Right cardiac atrium (tissue), 5 donors: ENCODE data around the gene DHRS3. TPM values are rescaled to one million over a fixed set of nuclear protein-coding genes. Genes with fewer than 3 reads are reported as not detected.

Experiments
- ATAC-seq, 2 donors: fragments of 200-7000 bp; cut with Tn5 transposase; one replicate each; pipeline versions ENCODE4 v1.8.0 to v1.9.1; 2020; ENCODE audit warnings: moderate library complexity in 2 of 2, mild to moderate bottlenecking in 1 of 2
- DNase-seq, 3 donors: peaks; one replicate each; pipeline ENCODE4 v3.0.0-alpha.2; 2020
- H3K27ac ChIP-seq: one replicate; pipeline ENCODE4 v1.5.1; 2013; ENCODE audit warnings: mild to moderate bottlenecking, low read length, control low read depth, moderate library complexity
- H3K27me3 ChIP-seq: one replicate; pipeline ENCODE4 v1.6.1; 2013; ENCODE audit not compliant: control insufficient read depth, insufficient read depth
- H3K4me1 ChIP-seq: one replicate; pipeline ENCODE4 v1.6.1; 2013; ENCODE audit warnings: low read length; ENCODE audit not compliant: control insufficient read depth, insufficient read depth
- H3K4me3 ChIP-seq: one replicate; pipeline ENCODE4 v1.5.1; 2013; ENCODE audit warnings: low read length, control low read depth
- H3K9me3 ChIP-seq: one replicate; pipeline ENCODE4 v1.6.1; 2013; ENCODE audit warnings: low read length; ENCODE audit not compliant: control insufficient read depth
- WGBS: extraction: QIAGEN DNeasy Blood & Tissue Kit; methylation state at CpG from one replicate; pipeline ENCODE4 v1.1.7; 2013; 5-methylcytosine and 5-hydroxymethylcytosine counted together
- intact Hi-C, 4 donors: fragments of 100-400 bp; cut with DNase I; formaldehyde crosslinking; loops; one replicate each; pipeline versions ENCODE4 v1.11.0 to v1.14.0; 2022 to 2023
- polyA plus RNA-seq: library from polyadenylated mRNA; stranded (reverse); fragments of 200-250 nt; gene quantifications from one replicate; pipeline ENCODE4 v1.2.3, GENCODE V29; 2013
- total RNA-seq, 4 donors: library from RNA; stranded (reverse); fragmentation: NEBNext Ultra II Directional; extraction: Animal tissue kit (Norgen Biotek cat#: 25700); gene quantifications; one replicate each; pipeline ENCODE4 v1.2.1, GENCODE V29; 2021
- donor health status: healthy with polysubstance abuse.
- donor health status: DM: no; HTN: yes; CAD: no.
- donor health status: DM: no; HTN: no; CAD: no.
- donor health status: DM: no; HTN: yes; CAD: no; lungs with severe emphysema.
- donor health status: DM: yes; HTN: yes; CAD: no.

The DHRS3 gene
- total and polyA plus RNA-seq, 5 donors = 53.6 to 97.0 (median 83.3) TPM

- H3K9me3 ChIP-seq = no peaks in the 10 kb centered on the region
- H3K27me3 ChIP-seq = no peaks in the 10 kb centered on the region
- DNase-seq (peak in 2 of 3 donors; percentile 84), ATAC-seq (peak; percentile 7 to 20)
- peaks cover 9% of the 10 kb centered on the region for H3K4me1 ChIP-seq
- intact Hi-C loops = loop anchor here in 3 of 4 donors (5.0 to 10.0 kb wide), 5 partner anchors 60 to 210 kb away; no protein-coding TSS in a partner anchor
- H3K4me3 ChIP-seq = peak overlapping the region; percentile 78
- peak overlapping the region; percentile 98 for H3K27ac ChIP-seq
- 3% methylated on average over 53 of the region's 53 CpGs for WGBS
Measured at GRCh38 chr1:12616709-12617373, 1.2 kb downstream of the DHRS3 start.

DNA sequence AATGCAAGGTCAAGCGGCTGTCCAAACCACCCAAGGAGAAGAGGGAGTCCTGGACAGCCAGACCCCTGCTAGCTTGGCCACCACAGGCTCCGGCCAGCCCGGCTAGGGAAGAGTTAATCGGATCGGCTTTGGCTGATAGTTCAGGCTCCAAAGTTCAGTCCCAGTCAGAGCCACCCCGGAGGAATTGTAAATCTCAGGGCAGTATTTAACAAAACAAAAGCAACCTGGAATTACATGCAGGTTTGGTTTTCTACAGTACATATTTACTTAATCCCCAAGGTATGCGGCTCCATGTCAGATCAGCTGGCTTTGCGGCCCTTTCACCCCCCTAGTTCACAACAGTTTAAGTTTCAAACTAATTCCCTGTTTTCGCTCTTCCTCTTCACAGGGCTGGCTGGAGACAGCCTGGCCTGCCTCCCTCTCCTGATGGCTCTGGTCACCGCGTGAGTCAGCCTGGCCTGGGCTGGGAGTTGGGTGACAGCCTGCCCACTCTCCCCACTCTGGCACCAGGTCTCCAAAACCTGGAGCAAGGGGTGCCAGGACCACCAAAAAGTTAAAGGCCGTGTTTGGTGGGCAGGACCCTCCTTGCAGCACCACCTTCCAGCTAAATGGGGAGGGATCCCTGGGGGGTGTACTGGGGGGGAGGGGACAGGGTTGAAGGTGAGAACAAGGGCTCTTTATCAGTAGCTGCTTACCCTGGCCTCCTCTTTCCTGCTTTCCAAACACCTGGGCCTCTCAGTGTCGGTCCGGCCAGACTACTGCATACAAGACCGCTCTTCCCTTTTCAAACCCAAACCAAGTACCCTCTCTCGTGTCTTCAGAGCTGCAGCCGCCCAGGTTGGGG lies 1.9 kb downstream of the DHRS3 start:
- intact Hi-C loops = loop anchor here in 3 of 4 donors (5.0 to 10.0 kb wide), 5 partner anchors 59 to 209 kb away; no protein-coding TSS in a partner anchor
- Histone ChIP-seq H3K4me1 (peaks cover 7% of the 10 kb centered on the region), H3K4me3 (peak overlapping the region; percentile 78), H3K27ac (peak overlapping the region; percentile 98), H3K27me3 (no peaks in the 10 kb centered on the region), H3K9me3 (no peaks in the 10 kb centered on the region)
- peak; percentile 61 to 71 for ATAC-seq
- WGBS = 7% methylated on average over 17 of the region's 17 CpGs
- DNase-seq = peak; percentile 77 to 89 (median 87)

- intact Hi-C loops = loop anchor here in 3 of 4 donors (5.0 to 10.0 kb wide), 5 partner anchors 58 to 208 kb away; no protein-coding TSS in a partner anchor
- WGBS = 10% methylated on average over 12 of the region's 12 CpGs
- H3K27me3 ChIP-seq = no peaks in the 10 kb centered on the region
- peak overlapping the region; percentile 98 for H3K27ac ChIP-seq
- H3K4me1 ChIP-seq = peaks cover 9% of the 10 kb centered on the region
- no peak for ATAC-seq
- no peaks in the 10 kb centered on the region for H3K9me3 ChIP-seq
- H3K4me3 ChIP-seq = peak overlapping the region; percentile 78
- DNase-seq = peak in 1 of 3 donors; percentile 60
Measured at GRCh38 chr1:12615159-12615864, 2.7 kb downstream of the DHRS3 start.

DNA sequence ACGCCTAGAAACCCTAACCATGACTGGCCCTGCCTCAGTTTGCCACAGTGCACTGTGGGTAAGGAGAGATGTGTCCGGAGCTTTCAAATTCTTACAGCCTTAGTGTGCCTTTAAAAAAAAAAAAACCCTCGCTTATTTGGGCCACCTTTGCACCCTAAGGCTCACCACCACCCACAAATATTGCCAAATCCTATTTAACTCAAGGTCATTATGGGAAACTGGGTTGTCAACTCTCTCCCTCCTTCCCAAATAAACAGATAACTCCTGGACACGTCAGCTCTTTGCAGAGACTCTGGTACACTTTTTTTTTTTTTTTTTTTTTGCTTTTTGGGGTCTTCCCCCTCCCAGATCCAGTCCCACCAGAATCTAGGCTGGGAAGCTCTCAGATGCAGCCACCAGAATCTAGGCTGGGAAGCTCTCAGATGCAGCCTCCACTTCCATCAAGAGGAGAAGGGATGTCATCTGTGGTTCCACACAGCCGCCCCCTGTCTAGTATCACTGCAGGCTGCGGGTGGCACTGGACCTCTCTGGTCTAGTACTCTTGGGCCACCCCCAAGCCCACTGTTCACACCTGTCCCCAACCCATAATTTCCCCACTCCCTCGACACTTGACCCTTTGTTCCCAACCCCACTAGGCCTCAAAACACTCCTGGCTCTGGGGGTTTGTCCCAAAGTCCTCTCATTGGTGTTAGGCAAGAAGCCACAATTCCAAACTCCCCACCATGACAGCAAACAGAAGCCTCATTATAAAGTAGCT lies 3.4 kb downstream of the DHRS3 start:
- intact Hi-C loops = loop anchor here in 3 of 4 donors (5.0 to 10.0 kb wide), 5 partner anchors 57 to 207 kb away; no protein-coding TSS in a partner anchor
- Histone ChIP-seq H3K27me3 (no peaks in the 10 kb centered on the region), H3K4me1 (peaks cover 8% of the 10 kb centered on the region), H3K9me3 (no peaks in the 10 kb centered on the region), H3K4me3 (peak overlapping the region; percentile 78), H3K27ac (peak overlapping the region; percentile 98)
- DNase-seq (no peak), ATAC-seq (no peak)
- WGBS = 78% methylated on average over 7 of the region's 7 CpGs

- DNase-seq (no peak), ATAC-seq (no peak)
- Histone ChIP-seq H3K27me3 (no peaks in the 10 kb centered on the region), H3K4me3 (no peak overlapping the region), H3K9me3 (no peaks in the 10 kb centered on the region), H3K4me1 (peaks cover 5% of the 10 kb centered on the region), H3K27ac (no peak overlapping the region)
- intact Hi-C loops = loop anchor here in 3 of 4 donors (10.0 kb wide), 3 partner anchors 58 to 138 kb away; no protein-coding TSS in a partner anchor
- 92% methylated on average over 4 of the region's 4 CpGs for WGBS
Measured at GRCh38 chr1:12613180-12613579, 4.8 kb downstream of the DHRS3 start.

- intact Hi-C loops = loop anchor here in 3 of 4 donors (10.0 kb wide), 3 partner anchors 56 to 136 kb away; no protein-coding TSS in a partner anchor
- Histone ChIP-seq H3K27ac (no peak overlapping the region), H3K9me3 (no peaks in the 10 kb centered on the region), H3K4me1 (peaks cover 5% of the 10 kb centered on the region), H3K27me3 (no peaks in the 10 kb centered on the region), H3K4me3 (no peak overlapping the region)
- WGBS = 87% methylated on average over 7 of the region's 7 CpGs
- no peak for ATAC-seq
- no peak for DNase-seq
Measured at GRCh38 chr1:12610941-12611340, 7.1 kb downstream of the DHRS3 start.

GRCh38 chr1:12610305-12610935 lies 7.6 kb downstream of the DHRS3 start:
- no peaks in the 10 kb centered on the region for H3K9me3 ChIP-seq
- H3K4me3 ChIP-seq = no peak overlapping the region
- H3K27me3 ChIP-seq = no peaks in the 10 kb centered on the region
- no peak overlapping the region for H3K27ac ChIP-seq
- no peak for DNase-seq
- ATAC-seq = no peak
- peaks cover 5% of the 10 kb centered on the region for H3K4me1 ChIP-seq
- intact Hi-C loops = loop anchor here in 3 of 4 donors (10.0 kb wide), 3 partner anchors 56 to 136 kb away; no protein-coding TSS in a partner anchor
- WGBS = 90% methylated on average over 7 of the region's 7 CpGs

- Histone ChIP-seq H3K4me1 (peaks cover 3% of the 10 kb centered on the region), H3K9me3 (no peaks in the 10 kb centered on the region), H3K27me3 (no peaks in the 10 kb centered on the region), H3K27ac (no peak overlapping the region), H3K4me3 (no peak overlapping the region)
- WGBS = 75% methylated on average over 5 of the region's 5 CpGs
- intact Hi-C loops = loop anchor here in 3 of 4 donors (10.0 kb wide), 3 partner anchors 55 to 135 kb away; no protein-coding TSS in a partner anchor
- ATAC-seq (no peak), DNase-seq (no peak)
Measured at GRCh38 chr1:12609469-12610003, 8.5 kb downstream of the DHRS3 start.

- DNase-seq = no peak
- Histone ChIP-seq H3K4me3 (no peak overlapping the region), H3K4me1 (peaks cover 6% of the 10 kb centered on the region), H3K9me3 (no peaks in the 10 kb centered on the region), H3K27ac (peak overlapping the region; percentile 3), H3K27me3 (no peaks in the 10 kb centered on the region)
- WGBS = 91% methylated on average over 5 of the region's 5 CpGs
- no peak for ATAC-seq
- intact Hi-C loops = no loop called here
Measured at GRCh38 chr1:12608311-12608957, 9.6 kb downstream of the DHRS3 start.
